NK-92 (cell line): ENCODE results near the gene APBA1.

Experiments
- DNase-seq: peaks from one replicate; lab custom pipeline; 2025; ENCODE audit not compliant: unreplicated experiment; lab: John Stamatoyannopoulos, UW

APBA1 gene

DNA sequence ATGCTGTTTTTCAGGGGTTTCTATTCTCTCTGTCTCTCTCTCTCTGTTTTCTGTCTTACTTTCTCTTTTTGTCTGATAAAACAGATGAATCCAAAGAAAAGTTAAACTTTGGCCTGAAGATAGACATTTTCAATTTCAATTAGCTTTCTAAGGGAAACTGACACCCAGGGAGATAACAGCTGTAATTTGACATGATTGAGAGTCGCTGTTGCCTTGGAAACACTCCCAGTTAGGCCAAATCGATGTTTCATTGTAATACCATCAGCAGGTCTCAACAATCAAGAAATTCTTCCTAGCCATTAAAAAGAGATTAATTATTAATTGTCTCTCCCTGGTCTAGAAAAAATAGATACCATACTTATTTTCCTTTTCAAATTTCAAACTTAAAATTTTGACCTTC lies 294.2 kb downstream of the APBA1 start:
- no peak for DNase-seq
